ENCODE measurements around the gene DPEP3.

- TF ChIP-seq CTCF (IDR thresholded peaks at IDR 0.05; ENCODE audit: poor library complexity) (no peak), EZH2phosphoT487 (IDR thresholded peaks at IDR 0.05; ENCODE audit: low read depth, severe bottlenecking, unreplicated experiment) (no peak), EZH2 (IDR thresholded peaks at IDR 0.05; ENCODE audit: borderline replicate concordance) (no peak)
Measured at GRCh38 chr16:67935101-67935401, 45.2 kb downstream of the DPEP3 start.
